ENCODE data around the gene SEPTIN2. TPM values are rescaled to one million over a fixed set of nuclear protein-coding genes. Genes with fewer than 3 reads are reported as not detected.

SEPTIN2 gene
- total RNA-seq, 1 experiment from 2014 or later = 271 TPM

- Mint-ChIP-seq H3K4me3 (ENCODE audit: unreplicated experiment) (no peak overlapping the region), H3K36me3 (ENCODE audit: insufficient read depth, unreplicated experiment) (peaks cover 74% of the 10 kb centered on the region), H3K27me3 (ENCODE audit: insufficient read depth, unreplicated experiment) (no peaks in the 10 kb centered on the region), H3K9me3 (ENCODE audit: unreplicated experiment) (no peaks in the 10 kb centered on the region), H3K27ac (ENCODE audit: low read depth, unreplicated experiment) (no peak overlapping the region), H3K4me1 (ENCODE audit: insufficient read depth, unreplicated experiment) (peaks cover 10% of the 10 kb centered on the region)
- no peak for TF ChIP-seq CTCF (IDR thresholded peaks at IDR 0.05; ENCODE audit: unreplicated experiment)
- no TSS peak for BruUV-seq (replicated peaks)
- intact Hi-C loops (cut with micrococcal nuclease) = loop anchor here (10.0 kb wide), 1 partner anchor 283 kb away; the partner anchor contains the start of genes ATG4B and THAP4
- POLR2A ChIA-PET = interaction anchor here (0.6 to 3.5 kb wide), 4 partner anchors 20 to 349 kb away, joined by 3 to 13 read pairs (median 6); no protein-coding TSS in a partner anchor
- CTCF ChIA-PET = no interaction called here
- DNase-seq (ENCODE audit: unreplicated experiment) = no peak
Measured at GRCh38 chr2:241351640-241352031, 35.9 kb downstream of the SEPTIN2 start.

GRCh38 chr2:241352227-241352626 is 36.5 kb downstream of the SEPTIN2 start:
- no peaks in the 10 kb centered on the region for H3K27me3 Mint-ChIP-seq (ENCODE audit: insufficient read depth, unreplicated experiment)
- H3K36me3 Mint-ChIP-seq (ENCODE audit: insufficient read depth, unreplicated experiment) = peaks cover 68% of the 10 kb centered on the region
- ChIA-PET CTCF (no interaction called here), POLR2A (interaction anchor here (1.2 to 1.7 kb wide), 2 partner anchors 33 to 36 kb away, joined by 4 to 7 read pairs; no protein-coding TSS in a partner anchor)
- no peak overlapping the region for H3K27ac Mint-ChIP-seq (ENCODE audit: low read depth, unreplicated experiment)
- no peak for DNase-seq (ENCODE audit: unreplicated experiment)
- H3K4me3 Mint-ChIP-seq (ENCODE audit: unreplicated experiment) = no peak overlapping the region
- TF ChIP-seq CTCF (IDR thresholded peaks at IDR 0.05; ENCODE audit: unreplicated experiment) = no peak
- no peaks in the 10 kb centered on the region for H3K9me3 Mint-ChIP-seq (ENCODE audit: unreplicated experiment)
- intact Hi-C loops (cut with micrococcal nuclease) = loop anchor here (10.0 kb wide), 1 partner anchor 283 kb away; the partner anchor contains the start of genes ATG4B and THAP4
- H3K4me1 Mint-ChIP-seq (ENCODE audit: insufficient read depth, unreplicated experiment) = peaks cover 14% of the 10 kb centered on the region
- BruUV-seq (replicated peaks) = no TSS peak

- Mint-ChIP-seq H3K36me3 (ENCODE audit: insufficient read depth, unreplicated experiment) (peaks cover 42% of the 10 kb centered on the region), H3K27me3 (ENCODE audit: insufficient read depth, unreplicated experiment) (no peaks in the 10 kb centered on the region), H3K27ac (ENCODE audit: low read depth, unreplicated experiment) (no peak overlapping the region), H3K4me1 (ENCODE audit: insufficient read depth, unreplicated experiment) (peaks cover 31% of the 10 kb centered on the region), H3K4me3 (ENCODE audit: unreplicated experiment) (no peak overlapping the region), H3K9me3 (ENCODE audit: unreplicated experiment) (no peaks in the 10 kb centered on the region)
- peak; percentile 84 for DNase-seq (ENCODE audit: unreplicated experiment)
- no TSS peak for BruUV-seq (replicated peaks)
- POLR2A ChIA-PET = interaction anchor here (1.0 to 1.1 kb wide), 3 partner anchors 25 to 206 kb away, joined by 3 to 5 read pairs (median 4); partner anchors contain the start of gene PASK
- no peak for TF ChIP-seq CTCF (IDR thresholded peaks at IDR 0.05; ENCODE audit: unreplicated experiment)
- CTCF ChIA-PET = no interaction called here
- intact Hi-C loops (cut with micrococcal nuclease) = loop anchor here (10.0 kb wide), 1 partner anchor 280 kb away; the partner anchor contains the start of genes ATG4B and THAP4
Measured at GRCh38 chr2:241354668-241355658, 39.2 kb downstream of the SEPTIN2 start.

All from MCF 10A (cell line).